Stimulated activated effector memory CD8-positive, alpha-beta T cell treated with anti-CD3 and anti-CD28 coated beads, Interleukin-12 subunit alpha, Interleukin-12 subunit beta, amount 100 ng/mL, for 72 hours (primary cell): ENCODE results near the gene RHBDD1.

ENCODE experiments used
- ATAC-seq: fragments of 150-1000 bp; cut with Tn5 transposase; 2 replicates; pipeline ENCODE4 v1.10.0; 2021
- DNase-seq, 2 donors: peaks; one replicate each; pipeline ENCODE4 v3.0.0; 2021 to 2022; ENCODE audit warnings: low spot score in 2 of 2
- H3K27ac Mint-ChIP-seq: one replicate; pipeline ENCODE4 v1.8.0; 2022; ENCODE audit warnings: mild to moderate bottlenecking, mixed read lengths
- H3K36me3 Mint-ChIP-seq: one replicate; pipeline ENCODE4 v1.8.0; 2022; ENCODE audit warnings: mild to moderate bottlenecking, mixed read lengths
- H3K4me1 Mint-ChIP-seq: one replicate; pipeline ENCODE4 v1.8.0; 2022; ENCODE audit warnings: mixed read lengths
- H3K4me3 Mint-ChIP-seq: one replicate; pipeline ENCODE4 v1.8.0; 2022; ENCODE audit warnings: mild to moderate bottlenecking, mixed read lengths
- H3K9me3 Mint-ChIP-seq: one replicate; pipeline ENCODE4 v1.8.0; 2022; ENCODE audit warnings: mixed read lengths

Gene RHBDD1

GRCh38 chr2:227013881-227014280, 178.0 kb downstream of the RHBDD1 start:
- ATAC-seq (no peak), DNase-seq (no peak)
- H3K9me3 Mint-ChIP-seq = no peaks in the 10 kb centered on the region
- H3K27ac Mint-ChIP-seq = no peak overlapping the region
- H3K4me3 Mint-ChIP-seq = no peak overlapping the region
- no peaks in the 10 kb centered on the region for H3K36me3 Mint-ChIP-seq
- no peaks in the 10 kb centered on the region for H3K4me1 Mint-ChIP-seq

- Mint-ChIP-seq H3K36me3 (no peaks in the 10 kb centered on the region), H3K9me3 (no peaks in the 10 kb centered on the region), H3K27ac (no peak overlapping the region), H3K4me1 (no peaks in the 10 kb centered on the region), H3K4me3 (no peak overlapping the region)
- ATAC-seq (no peak), DNase-seq (no peak)
Measured at GRCh38 chr2:227016894-227017293, 181.0 kb downstream of the RHBDD1 start.

- H3K27ac Mint-ChIP-seq = no peak overlapping the region
- ATAC-seq = no peak
- H3K36me3 Mint-ChIP-seq = no peaks in the 10 kb centered on the region
- no peaks in the 10 kb centered on the region for H3K9me3 Mint-ChIP-seq
- H3K4me1 Mint-ChIP-seq = no peaks in the 10 kb centered on the region
- no peak for DNase-seq
- no peak overlapping the region for H3K4me3 Mint-ChIP-seq
Measured at GRCh38 chr2:227020416-227020815, 184.6 kb downstream of the RHBDD1 start.

GRCh38 chr2:227022608-227023007, 186.8 kb downstream of the RHBDD1 start:
- Mint-ChIP-seq H3K36me3 (no peaks in the 10 kb centered on the region), H3K9me3 (no peaks in the 10 kb centered on the region), H3K4me3 (no peak overlapping the region), H3K4me1 (no peaks in the 10 kb centered on the region), H3K27ac (no peak overlapping the region)
- DNase-seq (no peak), ATAC-seq (no peak)

GRCh38 chr2:227025510-227025909, 189.7 kb downstream of the RHBDD1 start:
- H3K9me3 Mint-ChIP-seq = no peaks in the 10 kb centered on the region
- no peak overlapping the region for H3K27ac Mint-ChIP-seq
- no peak for ATAC-seq
- no peaks in the 10 kb centered on the region for H3K4me1 Mint-ChIP-seq
- H3K36me3 Mint-ChIP-seq = no peaks in the 10 kb centered on the region
- H3K4me3 Mint-ChIP-seq = no peak overlapping the region
- DNase-seq = no peak

GRCh38 chr2:227029426-227030105, 193.7 kb downstream of the RHBDD1 start:
- Mint-ChIP-seq H3K9me3 (no peaks in the 10 kb centered on the region), H3K4me3 (no peak overlapping the region), H3K36me3 (no peaks in the 10 kb centered on the region), H3K4me1 (peaks cover 8% of the 10 kb centered on the region), H3K27ac (no peak overlapping the region)
- ATAC-seq = no peak
- DNase-seq = no peak

- H3K9me3 Mint-ChIP-seq = no peaks in the 10 kb centered on the region
- no peak overlapping the region for H3K4me3 Mint-ChIP-seq
- H3K27ac Mint-ChIP-seq = no peak overlapping the region
- H3K4me1 Mint-ChIP-seq = peaks cover 8% of the 10 kb centered on the region
- ATAC-seq = no peak
- no peaks in the 10 kb centered on the region for H3K36me3 Mint-ChIP-seq
- DNase-seq = no peak
Measured at GRCh38 chr2:227030789-227031188, 194.9 kb downstream of the RHBDD1 start.

GRCh38 chr2:227031379-227031778, 195.5 kb downstream of the RHBDD1 start:
- no peak overlapping the region for H3K4me3 Mint-ChIP-seq
- DNase-seq (no peak), ATAC-seq (peak; percentile 56)
- H3K4me1 Mint-ChIP-seq = peaks cover 8% of the 10 kb centered on the region
- H3K36me3 Mint-ChIP-seq = no peaks in the 10 kb centered on the region
- H3K27ac Mint-ChIP-seq = no peak overlapping the region
- no peaks in the 10 kb centered on the region for H3K9me3 Mint-ChIP-seq

- peaks cover 8% of the 10 kb centered on the region for H3K4me1 Mint-ChIP-seq
- no peaks in the 10 kb centered on the region for H3K36me3 Mint-ChIP-seq
- no peak overlapping the region for H3K4me3 Mint-ChIP-seq
- H3K9me3 Mint-ChIP-seq = no peaks in the 10 kb centered on the region
- ATAC-seq (peak; percentile 55), DNase-seq (peak in 1 of 2 donors; percentile 57)
- H3K27ac Mint-ChIP-seq = no peak overlapping the region
Measured at GRCh38 chr2:227033471-227034148, 197.8 kb downstream of the RHBDD1 start.

GRCh38 chr2:227035711-227036367, 200.0 kb downstream of the RHBDD1 start:
- Mint-ChIP-seq H3K4me3 (no peak overlapping the region), H3K36me3 (no peaks in the 10 kb centered on the region), H3K4me1 (peaks cover 8% of the 10 kb centered on the region), H3K9me3 (no peaks in the 10 kb centered on the region), H3K27ac (no peak overlapping the region)
- no peak for DNase-seq
- ATAC-seq = no peak

GRCh38 chr2:227036527-227036926, 200.7 kb downstream of the RHBDD1 start:
- Mint-ChIP-seq H3K9me3 (no peaks in the 10 kb centered on the region), H3K4me1 (peaks cover 5% of the 10 kb centered on the region), H3K36me3 (no peaks in the 10 kb centered on the region), H3K27ac (no peak overlapping the region), H3K4me3 (no peak overlapping the region)
- ATAC-seq = no peak
- DNase-seq = no peak

GRCh38 chr2:227038550-227039189, 202.8 kb downstream of the RHBDD1 start:
- DNase-seq = no peak
- no peaks in the 10 kb centered on the region for H3K36me3 Mint-ChIP-seq
- H3K4me1 Mint-ChIP-seq = no peaks in the 10 kb centered on the region
- no peak overlapping the region for H3K4me3 Mint-ChIP-seq
- no peaks in the 10 kb centered on the region for H3K9me3 Mint-ChIP-seq
- H3K27ac Mint-ChIP-seq = no peak overlapping the region
- no peak for ATAC-seq

- Mint-ChIP-seq H3K4me3 (no peak overlapping the region), H3K9me3 (no peaks in the 10 kb centered on the region), H3K36me3 (no peaks in the 10 kb centered on the region), H3K27ac (no peak overlapping the region), H3K4me1 (no peaks in the 10 kb centered on the region)
- DNase-seq (no peak), ATAC-seq (no peak)
Measured at GRCh38 chr2:227043981-227044380, 208.1 kb downstream of the RHBDD1 start.
